PFSK-1 (cell line): ENCODE data around the gene APP.

ENCODE experiments used
- FOXP2 ChIP-seq: optimal IDR thresholded peaks from 2 replicates; pipeline ENCODE3; 2011; ENCODE audit warnings: borderline replicate concordance, control low read depth, inconsistent platforms; ENCODE audit not compliant: insufficient read depth; ENCODE audit errors: extremely low read length, extremely low read depth
- POLR2AphosphoS5 ChIP-seq: IDR thresholded peaks from 2 replicates; pipeline ENCODE4 v1.6.1; 2012; ENCODE audit warnings: low read depth, mild to moderate bottlenecking, control low read depth, low read length, moderate library complexity

GRCh38 chr21:25910809-25911208, 259.8 kb downstream of the APP start:
- TF ChIP-seq POLR2AphosphoS5, result no peak
- no peak for TF ChIP-seq FOXP2
